ENCODE data around the gene POLR3K. TPM values are rescaled to one million over a fixed set of nuclear protein-coding genes. Genes with fewer than 3 reads are reported as not detected.

POLR3K gene
- total RNA-seq, 1 donor from 2014 or later = 7.3 TPM

- Mint-ChIP-seq H3K27me3 (ENCODE audit: low read depth) (no peaks in the 10 kb centered on the region), H3K4me3 (ENCODE audit: unreplicated experiment) (no peak overlapping the region), H3K36me3 (ENCODE audit: low read depth) (peaks cover 1% of the 10 kb centered on the region), H3K27ac (ENCODE audit: unreplicated experiment) (peak overlapping the region; percentile 27), H3K4me1 (ENCODE audit: low read depth) (peaks cover 72% of the 10 kb centered on the region), H3K9me3 (ENCODE audit: low read depth) (no peaks in the 10 kb centered on the region)
- no peak for DNase-seq (ENCODE audit: low spot score)
- no peak for TF ChIP-seq CTCF (IDR thresholded peaks at IDR 0.05)
Observed at GRCh38 chr16:74747-75334, 21.4 kb upstream of the POLR3K start.

- no peak for TF ChIP-seq CTCF (IDR thresholded peaks at IDR 0.05)
- DNase-seq (ENCODE audit: low spot score) = no peak
- Mint-ChIP-seq H3K4me1 (ENCODE audit: low read depth) (peaks cover 72% of the 10 kb centered on the region), H3K27ac (ENCODE audit: unreplicated experiment) (peak overlapping the region; percentile 41), H3K27me3 (ENCODE audit: low read depth) (no peaks in the 10 kb centered on the region), H3K4me3 (ENCODE audit: unreplicated experiment) (no peak overlapping the region), H3K9me3 (ENCODE audit: low read depth) (no peaks in the 10 kb centered on the region), H3K36me3 (ENCODE audit: low read depth) (no peaks in the 10 kb centered on the region)
Observed at GRCh38 chr16:74051-74746, 20.8 kb upstream of the POLR3K start.

GRCh38 chr16:72561-73548 lies 19.4 kb upstream of the POLR3K start, which contains the start of gene RHBDF1:
TSS of gene RHBDF1 (minus strand) at chr16:72631. CDS start at chr16:65015, 7,616 bp downstream.
- no peaks in the 10 kb centered on the region for H3K9me3 Mint-ChIP-seq (ENCODE audit: low read depth)
- H3K36me3 Mint-ChIP-seq (ENCODE audit: low read depth) = no peaks in the 10 kb centered on the region
- H3K27me3 Mint-ChIP-seq (ENCODE audit: low read depth) = no peaks in the 10 kb centered on the region
- no peak for TF ChIP-seq CTCF (IDR thresholded peaks at IDR 0.05)
- no peak for DNase-seq (ENCODE audit: low spot score)
- peaks cover 76% of the 10 kb centered on the region for H3K4me1 Mint-ChIP-seq (ENCODE audit: low read depth)
- H3K4me3 Mint-ChIP-seq (ENCODE audit: unreplicated experiment) = peak within 1 kb of the TSS; percentile 87
- peak within 1 kb of the TSS; percentile 90 for H3K27ac Mint-ChIP-seq (ENCODE audit: unreplicated experiment)

GRCh38 chr16:71540-72401 lies 18.4 kb upstream of the POLR3K start:
- H3K4me1 Mint-ChIP-seq (ENCODE audit: low read depth) = peaks cover 75% of the 10 kb centered on the region
- DNase-seq (ENCODE audit: low spot score) = no peak
- no peaks in the 10 kb centered on the region for H3K36me3 Mint-ChIP-seq (ENCODE audit: low read depth)
- peak overlapping the region; percentile 90 for H3K27ac Mint-ChIP-seq (ENCODE audit: unreplicated experiment)
- peak overlapping the region; percentile 87 for H3K4me3 Mint-ChIP-seq (ENCODE audit: unreplicated experiment)
- no peaks in the 10 kb centered on the region for H3K27me3 Mint-ChIP-seq (ENCODE audit: low read depth)
- TF ChIP-seq CTCF (IDR thresholded peaks at IDR 0.05) = peak; percentile 45
- H3K9me3 Mint-ChIP-seq (ENCODE audit: low read depth) = no peaks in the 10 kb centered on the region
